AG04449 (cell line): ENCODE data around the gene BET1.
A peak's percentile ranks its signal among the peaks of the same experiment; 100 is the strongest.

Experiments used
- CTCF ChIA-PET: fragments of 350-600 bp; formaldehyde crosslinking; extraction: SDS; loops from one replicate; lab custom pipeline; 2021; ENCODE audit warnings: antibody characterized with exemption; lab: Yijun Ruan, JAX
- POLR2A ChIA-PET: fragments of 400-600, 350-600 bp; formaldehyde crosslinking; extraction: SDS; loops from one replicate; lab custom pipeline; 2020; ENCODE audit warnings: antibody characterized with exemption, inconsistent platforms; lab: Yijun Ruan, JAX
- DNase-seq: peaks from one replicate; pipeline ENCODE4 v3.0.0-alpha.2; 2010; ENCODE audit warnings: low read depth, low spot score
- H3K4me3 ChIP-seq: 2 replicates; pipeline ENCODE4 v1.5.1; 2011; ENCODE audit warnings: low read depth, mild to moderate bottlenecking, control low read depth, low read length
- TF ChIP-seq, protein P1 (sequence below): IDR thresholded peaks from one replicate; pipeline ENCODE4 v1.5.1; 2011; ENCODE audit warnings: mild to moderate bottlenecking, moderate library complexity, low read length, control low read depth, inconsistent platforms; ENCODE audit not compliant: insufficient read depth; ENCODE audit errors: missing control alignments

Gene BET1

DNA sequence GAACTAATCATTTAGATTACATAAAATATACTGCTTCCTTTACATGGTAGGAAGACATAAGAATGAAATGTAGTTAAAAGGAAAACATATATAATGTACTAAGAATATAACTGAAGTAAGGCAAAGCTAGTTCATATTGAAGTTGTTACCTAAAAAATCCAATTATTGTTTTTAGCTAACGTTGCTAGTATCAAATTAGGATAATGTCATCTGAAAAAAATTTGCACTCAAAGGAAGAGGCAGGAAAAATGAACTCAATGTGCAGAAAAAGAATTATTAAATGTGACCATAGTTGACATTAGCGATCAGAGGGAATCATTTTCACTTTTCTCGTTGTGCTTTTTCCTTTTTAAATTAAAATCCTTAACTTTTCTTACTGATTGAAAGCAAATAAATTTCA lies 1.6 kb upstream of the BET1 start:
- no peak for DNase-seq
- CTCF ChIA-PET = no interaction called here
- TF ChIP-seq, protein P1, sequence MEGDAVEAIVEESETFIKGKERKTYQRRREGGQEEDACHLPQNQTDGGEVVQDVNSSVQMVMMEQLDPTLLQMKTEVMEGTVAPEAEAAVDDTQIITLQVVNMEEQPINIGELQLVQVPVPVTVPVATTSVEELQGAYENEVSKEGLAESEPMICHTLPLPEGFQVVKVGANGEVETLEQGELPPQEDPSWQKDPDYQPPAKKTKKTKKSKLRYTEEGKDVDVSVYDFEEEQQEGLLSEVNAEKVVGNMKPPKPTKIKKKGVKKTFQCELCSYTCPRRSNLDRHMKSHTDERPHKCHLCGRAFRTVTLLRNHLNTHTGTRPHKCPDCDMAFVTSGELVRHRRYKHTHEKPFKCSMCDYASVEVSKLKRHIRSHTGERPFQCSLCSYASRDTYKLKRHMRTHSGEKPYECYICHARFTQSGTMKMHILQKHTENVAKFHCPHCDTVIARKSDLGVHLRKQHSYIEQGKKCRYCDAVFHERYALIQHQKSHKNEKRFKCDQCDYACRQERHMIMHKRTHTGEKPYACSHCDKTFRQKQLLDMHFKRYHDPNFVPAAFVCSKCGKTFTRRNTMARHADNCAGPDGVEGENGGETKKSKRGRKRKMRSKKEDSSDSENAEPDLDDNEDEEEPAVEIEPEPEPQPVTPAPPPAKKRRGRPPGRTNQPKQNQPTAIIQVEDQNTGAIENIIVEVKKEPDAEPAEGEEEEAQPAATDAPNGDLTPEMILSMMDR = no peak
- H3K4me3 ChIP-seq = no peak overlapping the region
- POLR2A ChIA-PET = no interaction called here

DNA sequence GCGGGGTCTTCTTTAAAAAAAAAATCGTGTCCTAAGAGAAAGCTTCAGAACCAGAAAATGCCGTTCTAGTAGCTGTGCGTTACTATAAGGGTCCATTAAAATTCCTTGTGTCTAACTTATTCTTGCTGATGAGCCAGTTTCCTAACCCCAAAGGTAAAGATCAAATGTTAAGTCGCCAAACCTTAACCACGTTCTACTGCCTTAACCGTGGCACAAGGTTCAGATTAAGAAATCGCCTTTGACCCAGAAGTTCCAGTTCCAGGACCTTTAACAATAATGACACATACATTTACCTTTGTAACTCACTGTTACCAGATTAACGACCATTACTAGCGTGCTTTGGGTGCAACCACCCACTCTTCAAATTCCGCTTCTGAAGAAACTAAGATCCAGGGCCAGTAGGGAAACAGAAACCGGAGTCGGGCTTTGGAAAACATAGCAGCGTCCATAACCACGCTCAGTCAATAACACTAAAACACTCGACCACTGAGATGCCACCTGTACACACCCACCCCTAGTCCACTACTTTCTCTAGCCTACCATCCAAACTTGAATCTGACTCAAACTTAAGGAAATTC lies 620 bp downstream of the BET1 start:
- POLR2A ChIA-PET = no interaction called here
- CTCF ChIA-PET = no interaction called here
- TF ChIP-seq, protein P1 = no peak
- DNase-seq = no peak
- H3K4me3 ChIP-seq = peak overlapping the region; percentile 83

DNA sequence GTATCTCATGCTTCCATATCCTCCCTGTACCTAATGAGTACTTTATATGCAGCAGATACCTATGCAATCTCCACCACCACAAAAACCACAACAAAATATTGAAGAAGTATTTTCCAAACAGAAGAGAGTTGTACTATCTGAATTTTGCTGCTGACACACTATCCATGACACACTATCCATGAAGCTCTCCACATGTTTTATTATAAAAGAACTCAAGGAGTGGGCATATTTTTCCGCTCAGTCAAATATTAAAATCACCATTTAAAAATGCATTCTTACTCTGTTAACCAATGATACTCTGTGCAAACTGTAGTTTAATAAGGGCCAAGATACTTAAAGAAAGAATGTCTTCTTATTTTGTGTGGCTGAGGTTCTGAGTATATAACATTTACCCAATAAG lies 2.8 kb downstream of the BET1 start:
- POLR2A ChIA-PET = no interaction called here
- no peak overlapping the region for H3K4me3 ChIP-seq
- CTCF ChIA-PET = no interaction called here
- TF ChIP-seq, protein P1 = no peak
- DNase-seq = no peak

DNA sequence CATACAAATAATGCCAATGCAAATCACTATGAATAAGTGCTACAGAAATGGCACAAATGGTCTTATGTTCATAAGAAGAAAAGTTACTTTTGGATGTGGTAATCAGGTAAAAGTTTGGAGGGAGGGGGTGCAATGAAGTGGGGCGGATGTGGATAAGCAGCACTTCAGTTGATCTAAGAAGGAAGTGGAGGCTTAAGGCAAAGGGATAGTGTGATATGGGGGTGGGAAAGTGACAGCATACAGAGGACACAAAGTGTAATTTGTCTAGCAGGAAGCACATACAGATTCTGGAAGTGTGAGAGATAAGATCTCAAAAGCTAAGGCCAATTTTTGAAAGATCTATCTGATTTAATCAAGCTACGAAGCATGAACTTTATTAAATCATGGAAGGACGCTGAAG lies 6.3 kb downstream of the BET1 start:
- POLR2A ChIA-PET = no interaction called here
- no peak overlapping the region for H3K4me3 ChIP-seq
- CTCF ChIA-PET = interaction anchor here (1.4 kb wide), 1 partner anchor 95 kb away, joined by 4 read pairs; no protein-coding TSS in a partner anchor
- DNase-seq = no peak
- TF ChIP-seq, protein P1 = no peak

DNA sequence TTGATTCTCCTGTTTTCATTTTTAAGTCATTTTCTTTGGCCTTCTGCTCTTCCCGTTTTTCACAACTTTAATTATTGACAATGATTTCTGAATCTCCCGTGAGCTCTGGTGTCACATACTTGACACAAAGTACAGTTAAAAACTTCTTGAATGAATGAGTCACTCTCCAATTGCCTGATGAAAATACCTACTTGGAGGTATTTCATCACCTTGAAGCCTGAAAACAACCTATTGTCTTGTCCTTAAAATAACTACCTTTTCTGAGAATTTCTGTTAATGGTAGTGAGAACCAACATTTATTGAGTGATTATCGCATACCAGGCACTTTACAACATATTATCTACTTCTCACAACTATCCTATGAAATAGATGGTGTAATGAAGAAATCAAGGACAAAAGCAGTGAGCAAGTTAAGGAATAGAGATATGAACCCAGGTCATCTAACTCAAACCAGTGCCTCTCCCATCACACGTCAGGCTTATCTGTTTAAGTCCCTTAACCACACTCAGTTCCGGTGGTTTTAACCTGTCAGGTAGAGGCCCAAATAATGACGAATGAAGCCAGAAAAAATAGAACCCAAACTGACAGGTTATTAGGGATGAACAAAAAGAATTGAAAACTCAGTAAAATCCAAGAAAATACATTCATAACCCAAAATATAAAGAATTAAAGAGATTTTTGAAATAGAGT lies 11.6 kb downstream of the BET1 start:
- H3K4me3 ChIP-seq = no peak overlapping the region
- POLR2A ChIA-PET = no interaction called here
- TF ChIP-seq, protein P1 = no peak
- no peak for DNase-seq
- CTCF ChIA-PET = interaction anchor here (1.6 kb wide), 1 partner anchor 11 kb away, joined by 3 read pairs; no protein-coding TSS in a partner anchor

DNA sequence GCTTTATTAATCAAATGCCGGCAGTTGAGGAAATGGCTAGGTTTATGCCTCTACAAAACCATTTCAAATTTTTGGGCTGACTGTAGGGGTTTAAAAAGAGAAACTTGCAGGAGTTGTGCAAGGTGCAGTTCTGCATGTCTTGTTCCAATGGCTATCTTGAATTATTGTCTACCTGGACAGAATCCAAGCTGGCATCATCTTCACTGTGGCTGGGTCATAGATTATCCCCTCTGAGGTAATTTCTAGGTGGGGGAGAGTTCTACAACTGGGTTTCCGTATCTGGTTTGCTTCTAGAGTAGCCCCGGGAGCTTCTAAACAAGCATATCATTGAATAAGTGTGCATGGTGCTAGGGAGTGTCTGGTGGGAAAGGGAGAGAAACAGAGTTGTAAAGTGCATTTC lies 16.9 kb downstream of the BET1 start:
- H3K4me3 ChIP-seq = no peak overlapping the region
- DNase-seq = no peak
- CTCF ChIA-PET = no interaction called here
- TF ChIP-seq, protein P1 = no peak
- POLR2A ChIA-PET = no interaction called here
